CD4-positive, alpha-beta T cell (primary cell): ENCODE data around the gene CPEB2. TPM values are rescaled to one million over a fixed set of nuclear protein-coding genes. Genes with fewer than 3 reads are reported as not detected.

Experiments
- ATAC-seq: fragments of 200-7000 bp; cut with Tn5 transposase; one replicate; pipeline ENCODE4 v1.10.0; 2022; ENCODE audit warnings: mild to moderate bottlenecking; ENCODE audit not compliant: poor library complexity
- CTCF ChIA-PET: fragments of 350-600 bp; sonication (Branson Sonifier 250); formaldehyde crosslinking; loops from one replicate; lab custom pipeline; 2021; ENCODE audit warnings: antibody characterized with exemption, inconsistent platforms; lab: Charles Lee
- POLR2A ChIA-PET: fragments of 350-600 bp; sonication (Branson Sonifier 250); formaldehyde crosslinking; loops from one replicate; lab custom pipeline; 2021; ENCODE audit warnings: antibody characterized with exemption, inconsistent platforms; lab: Charles Lee
- DNase-seq, 14 experiments: peaks; one replicate each; pipeline ENCODE4 v3.0.0-alpha.2; 2013 to 2020; ENCODE audit warnings: mixed read lengths in 2 of 14
- H3K27ac ChIP-seq, 2 donors: one replicate each; pipeline versions ENCODE4 v1.5.1 to v1.7.0; 2013; ENCODE audit warnings: low read length in 2 of 2, low read depth in 1 of 2, mild to moderate bottlenecking in 1 of 2
- H3K27me3 ChIP-seq, 2 experiments: 1 replicate in 1 of 2; 2 replicates in 1 of 2; pipeline versions ENCODE4 v1.6.1 to v1.7.0; 2013; ENCODE audit warnings: low read length in 2 of 2, control low read depth in 1 of 2, mild to moderate bottlenecking in 1 of 2, moderate library complexity in 1 of 2; ENCODE audit not compliant: insufficient read depth in 2 of 2, control insufficient read depth in 1 of 2
- H3K36me3 ChIP-seq: one replicate; pipeline ENCODE4 v1.6.1; 2013; ENCODE audit warnings: low read length, control low read depth; ENCODE audit not compliant: insufficient read depth
- H3K4me1 ChIP-seq: one replicate; pipeline ENCODE4 v1.6.1; 2013; ENCODE audit warnings: low read length, control low read depth; ENCODE audit not compliant: insufficient read depth
- H3K4me3 ChIP-seq: one replicate; pipeline ENCODE4 v1.5.1; 2013; ENCODE audit warnings: mild to moderate bottlenecking, low read length, moderate library complexity
- H3K9me3 ChIP-seq, 2 experiments: 1 replicate in 1 of 2; 2 replicates in 1 of 2; pipeline versions ENCODE4 v1.6.1 to v1.7.0; 2013; ENCODE audit warnings: low read length in 2 of 2, mild to moderate bottlenecking in 2 of 2, control low read depth in 1 of 2, moderate library complexity in 1 of 2; ENCODE audit not compliant: control insufficient read depth in 1 of 2, insufficient read depth in 1 of 2
- H3K27ac Mint-ChIP-seq: one replicate; pipeline ENCODE4 v1.8.0; 2020; ENCODE audit warnings: mixed read lengths
- H3K27me3 Mint-ChIP-seq: one replicate; pipeline ENCODE4 v1.8.0; 2021; ENCODE audit warnings: mixed read lengths
- H3K36me3 Mint-ChIP-seq: one replicate; pipeline ENCODE4 v1.8.0; 2021; ENCODE audit warnings: low read depth, mixed read lengths
- H3K4me1 Mint-ChIP-seq: one replicate; pipeline ENCODE4 v1.8.0; 2021; ENCODE audit warnings: low read depth, mixed read lengths
- H3K4me3 Mint-ChIP-seq: one replicate; pipeline ENCODE4 v1.8.0; 2020; ENCODE audit warnings: mild to moderate bottlenecking, mixed read lengths
- H3K9me3 Mint-ChIP-seq: one replicate; pipeline ENCODE4 v1.8.0; 2020; ENCODE audit warnings: mixed read lengths
- intact Hi-C, 2 experiments: fragments of 100-400 bp; cut with DNase I in 1 of 2; cut with micrococcal nuclease in 1 of 2; formaldehyde crosslinking; loops; one replicate each; pipeline versions ENCODE4 v1.15.1 to v1.9.0; 2023 to 2025; cut with DNase I, micrococcal nuclease
- total RNA-seq, 174 experiments: library from RNA in 2 of 174; stranded (reverse) in 2 of 174; gene quantifications; one replicate each; pipeline ENCODE4 v1.2.3 and lab custom pipeline; 2021 to 2026
- TF ChIP-seq, protein P1 (sequence below): fragments of 200-600 bp; IDR thresholded peaks from one replicate; pipeline ENCODE4 v1.8.0; 2022; ENCODE audit warnings: antibody characterized with exemption, mild to moderate bottlenecking

The CPEB2 gene
- total RNA-seq, 2 experiments from 2014 or later: 26.4 to 27.0 TPM

- H3K9me3 ChIP-seq: no peaks in the 10 kb centered on the region
- no peak for DNase-seq
- ChIA-PET POLR2A (no interaction called here), CTCF (no interaction called here)
- no peaks in the 10 kb centered on the region for H3K4me1 ChIP-seq
- peaks cover 0 to 3% of the 10 kb centered on the region in 2 experiments for H3K27me3 ChIP-seq
- no peak overlapping the region for H3K27ac ChIP-seq
- TF ChIP-seq, protein P1, sequence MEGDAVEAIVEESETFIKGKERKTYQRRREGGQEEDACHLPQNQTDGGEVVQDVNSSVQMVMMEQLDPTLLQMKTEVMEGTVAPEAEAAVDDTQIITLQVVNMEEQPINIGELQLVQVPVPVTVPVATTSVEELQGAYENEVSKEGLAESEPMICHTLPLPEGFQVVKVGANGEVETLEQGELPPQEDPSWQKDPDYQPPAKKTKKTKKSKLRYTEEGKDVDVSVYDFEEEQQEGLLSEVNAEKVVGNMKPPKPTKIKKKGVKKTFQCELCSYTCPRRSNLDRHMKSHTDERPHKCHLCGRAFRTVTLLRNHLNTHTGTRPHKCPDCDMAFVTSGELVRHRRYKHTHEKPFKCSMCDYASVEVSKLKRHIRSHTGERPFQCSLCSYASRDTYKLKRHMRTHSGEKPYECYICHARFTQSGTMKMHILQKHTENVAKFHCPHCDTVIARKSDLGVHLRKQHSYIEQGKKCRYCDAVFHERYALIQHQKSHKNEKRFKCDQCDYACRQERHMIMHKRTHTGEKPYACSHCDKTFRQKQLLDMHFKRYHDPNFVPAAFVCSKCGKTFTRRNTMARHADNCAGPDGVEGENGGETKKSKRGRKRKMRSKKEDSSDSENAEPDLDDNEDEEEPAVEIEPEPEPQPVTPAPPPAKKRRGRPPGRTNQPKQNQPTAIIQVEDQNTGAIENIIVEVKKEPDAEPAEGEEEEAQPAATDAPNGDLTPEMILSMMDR: no peak
- intact Hi-C loops: no loop called here
- H3K36me3 ChIP-seq: no peaks in the 10 kb centered on the region
- no peaks in the 10 kb centered on the region for H3K36me3 Mint-ChIP-seq
- H3K4me3 ChIP-seq: no peak overlapping the region
- peaks cover 9% of the 10 kb centered on the region for H3K27me3 Mint-ChIP-seq
- no peak overlapping the region for H3K4me3 Mint-ChIP-seq
- no peaks in the 10 kb centered on the region for H3K4me1 Mint-ChIP-seq
- no peak for ATAC-seq
- H3K9me3 Mint-ChIP-seq: no peaks in the 10 kb centered on the region
- H3K27ac Mint-ChIP-seq: no peak overlapping the region
Measured at GRCh38 chr4:15100994-15101695, 98.9 kb downstream of the CPEB2 start.

GRCh38 chr4:15104825-15105224, 102.5 kb downstream of the CPEB2 start:
- Mint-ChIP-seq H3K4me3 (no peak overlapping the region), H3K36me3 (no peaks in the 10 kb centered on the region), H3K27ac (no peak overlapping the region), H3K9me3 (no peaks in the 10 kb centered on the region), H3K4me1 (no peaks in the 10 kb centered on the region), H3K27me3 (peaks cover 4% of the 10 kb centered on the region)
- peaks cover 0 to 3% of the 10 kb centered on the region in 2 experiments for H3K27me3 ChIP-seq
- no peak overlapping the region for H3K4me3 ChIP-seq
- ATAC-seq: no peak
- TF ChIP-seq, protein P1: no peak
- DNase-seq: no peak
- POLR2A ChIA-PET: no interaction called here
- no peak overlapping the region for H3K27ac ChIP-seq
- intact Hi-C loops: no loop called here
- H3K36me3 ChIP-seq: no peaks in the 10 kb centered on the region
- H3K9me3 ChIP-seq: no peaks in the 10 kb centered on the region
- no peaks in the 10 kb centered on the region for H3K4me1 ChIP-seq
- CTCF ChIA-PET: no interaction called here

DNA sequence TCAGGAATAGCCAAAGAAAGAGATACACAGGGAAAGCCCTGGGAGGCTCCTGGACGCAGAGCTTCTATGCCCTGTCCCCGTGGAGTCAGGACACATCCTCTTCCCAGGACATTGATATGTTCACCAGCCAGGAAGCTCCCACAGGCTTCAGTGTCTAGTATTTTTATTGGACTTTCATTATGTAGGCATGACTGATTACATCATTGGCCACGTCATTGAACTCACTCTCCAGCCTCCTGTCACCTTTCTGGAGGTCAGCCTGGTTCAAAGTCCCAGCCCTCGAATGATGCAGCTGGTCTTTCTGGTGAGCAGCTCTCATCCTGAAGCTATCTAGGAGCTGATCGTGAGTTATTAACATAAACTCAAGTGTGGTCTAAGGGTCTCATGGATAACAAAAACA, 104.1 kb downstream of the CPEB2 start:
- H3K9me3 Mint-ChIP-seq: no peaks in the 10 kb centered on the region
- no peak for ATAC-seq
- no peaks in the 10 kb centered on the region for H3K36me3 Mint-ChIP-seq
- Histone ChIP-seq H3K36me3 (no peaks in the 10 kb centered on the region), H3K4me1 (no peaks in the 10 kb centered on the region), H3K4me3 (no peak overlapping the region), H3K27me3 (peaks cover 0 to 3% of the 10 kb centered on the region in 2 experiments), H3K27ac (no peak overlapping the region), H3K9me3 (no peaks in the 10 kb centered on the region)
- CTCF ChIA-PET: no interaction called here
- no peak overlapping the region for H3K4me3 Mint-ChIP-seq
- TF ChIP-seq, protein P1: no peak
- no peak for DNase-seq
- peaks cover 4% of the 10 kb centered on the region for H3K27me3 Mint-ChIP-seq
- intact Hi-C loops: no loop called here
- no peaks in the 10 kb centered on the region for H3K4me1 Mint-ChIP-seq
- POLR2A ChIA-PET: interaction anchor here (0.6 kb wide), 1 partner anchor 210 kb away, joined by 4 read pairs; no protein-coding TSS in a partner anchor
- no peak overlapping the region for H3K27ac Mint-ChIP-seq
